Neural cell (in vitro differentiated cells): ENCODE data around the gene TRIM2. TPM values are rescaled to one million over a fixed set of nuclear protein-coding genes. Genes with fewer than 3 reads are reported as not detected.

Experiments used
- H2AFZ ChIP-seq: fragments of 200-600, 300-800 bp; sonication (generic), shearing (Covaris generic); 2 replicates; pipeline ENCODE4 v1.6.0; 2014; ENCODE audit warnings: low read depth, mild to moderate bottlenecking, antibody characterized with exemption, low read length, moderate library complexity
- H3F3A ChIP-seq: fragments of 200-600 bp; shearing (Covaris generic); 2 replicates; pipeline ENCODE4 v1.6.1; 2016; ENCODE audit warnings: mild to moderate bottlenecking, moderate library complexity, mixed read lengths, antibody characterized with exemption, low read length; ENCODE audit not compliant: insufficient read depth, poor library complexity, severe bottlenecking
- H3K27ac ChIP-seq: fragments of 200-600, 300-800 bp; sonication (generic), shearing (Covaris generic); 2 replicates; pipeline ENCODE4 v1.5.1; 2014; ENCODE audit warnings: mild to moderate bottlenecking, low read length, moderate library complexity
- H3K27me3 ChIP-seq: fragments of 300-800, 200-600 bp; sonication (generic), shearing (Covaris generic); 2 replicates; pipeline ENCODE4 v1.6.0; 2014; ENCODE audit warnings: mild to moderate bottlenecking, low read depth, low read length, moderate library complexity; ENCODE audit not compliant: insufficient read depth
- H3K36me3 ChIP-seq: fragments of 300-800, 200-600 bp; sonication (generic), shearing (Covaris generic); 2 replicates; pipeline ENCODE4 v1.5.1; 2014; ENCODE audit warnings: mild to moderate bottlenecking, antibody characterized with exemption, low read length, moderate library complexity; ENCODE audit not compliant: insufficient read depth
- H3K4me2 ChIP-seq: fragments of 300-800, 200-600 bp; sonication (generic), shearing (Covaris generic); 2 replicates; pipeline ENCODE4 v1.6.0; 2014; ENCODE audit warnings: mild to moderate bottlenecking, low read length
- H3K4me3 ChIP-seq: fragments of 300-800, 200-600 bp; sonication (generic), shearing (Covaris generic); 2 replicates; pipeline ENCODE4 v1.5.1; 2014; ENCODE audit warnings: mild to moderate bottlenecking, low read length, moderate library complexity
- H3K79me2 ChIP-seq: fragments of 200-600 bp; shearing (Covaris generic); replicated peaks from 2 replicates; pipeline ENCODE4 v1.6.0; 2014; ENCODE audit warnings: mild to moderate bottlenecking, low read length, moderate library complexity; ENCODE audit not compliant: insufficient read depth
- H3K9ac ChIP-seq: fragments of 300-800, 200-600 bp; sonication (generic), shearing (Covaris generic); 2 replicates; pipeline ENCODE4 v1.6.1; 2016; ENCODE audit warnings: mild to moderate bottlenecking, low read length, mixed read lengths
- H3K9me2 ChIP-seq: fragments of 200-600 bp; shearing (Covaris generic); 2 replicates; pipeline ENCODE4 v1.6.1; 2016; ENCODE audit warnings: mild to moderate bottlenecking, low read length, mixed read lengths; ENCODE audit not compliant: insufficient read depth
- H3K9me3 ChIP-seq: fragments of 200-600, 300-800 bp; sonication (generic), shearing (Covaris generic); 2 replicates; pipeline ENCODE4 v1.6.1; 2016; ENCODE audit warnings: mild to moderate bottlenecking, mixed run types, low read length, moderate library complexity, mixed read lengths
- H4K20me1 ChIP-seq: fragments of 200-600 bp; shearing (Covaris generic); 2 replicates; pipeline ENCODE4 v1.6.1; 2016; ENCODE audit warnings: mild to moderate bottlenecking, mixed run types; ENCODE audit not compliant: insufficient read depth
- EP300 ChIP-seq: fragments of 450-650 bp; conservative IDR thresholded peaks from 2 replicates; pipeline ENCODE4 v1.6.1; 2014; ENCODE audit warnings: antibody characterized with exemption, mild to moderate bottlenecking, moderate library complexity; ENCODE audit not compliant: poor library complexity, severe bottlenecking
- EZH2 ChIP-seq: fragments of 200-600, 300-800 bp; shearing (Covaris generic), sonication (generic); IDR thresholded peaks from 2 replicates; pipeline ENCODE4 v1.6.1; 2014; ENCODE audit warnings: antibody characterized with exemption, low read length, borderline replicate concordance, mild to moderate bottlenecking; ENCODE audit not compliant: insufficient read depth, poor library complexity, severe bottlenecking
- MXI1 ChIP-seq: fragments of 450-650 bp; conservative IDR thresholded peaks from 2 replicates; pipeline ENCODE4 v1.6.1; 2014; ENCODE audit warnings: antibody characterized with exemption, mild to moderate bottlenecking; ENCODE audit not compliant: poor library complexity, severe bottlenecking
- POLR2AphosphoS5 ChIP-seq: IDR thresholded peaks from 2 replicates; pipeline ENCODE4 v1.6.1; 2012
- RAD21 ChIP-seq: fragments of 450-650 bp; conservative IDR thresholded peaks from 2 replicates; pipeline ENCODE4 v1.6.1; 2014; ENCODE audit warnings: antibody characterized with exemption, mild to moderate bottlenecking, moderate library complexity
- polyA plus RNA-seq: library from polyadenylated mRNA; depleted of rRNA; stranded (reverse); fragments of >200 nt; gene quantifications from 2 replicates; pipeline ENCODE4 v1.2.3, GENCODE V29; 2014
- TF ChIP-seq, protein P1 (sequence below): fragments of 450-650 bp; IDR thresholded peaks from 2 replicates; pipeline ENCODE4 v1.5.1; 2014; ENCODE audit warnings: antibody characterized with exemption, mild to moderate bottlenecking, moderate library complexity; ENCODE audit not compliant: poor library complexity, severe bottlenecking

Gene TRIM2
- polyA plus RNA-seq, 1 donor from 2014 or later: 261 TPM

DNA sequence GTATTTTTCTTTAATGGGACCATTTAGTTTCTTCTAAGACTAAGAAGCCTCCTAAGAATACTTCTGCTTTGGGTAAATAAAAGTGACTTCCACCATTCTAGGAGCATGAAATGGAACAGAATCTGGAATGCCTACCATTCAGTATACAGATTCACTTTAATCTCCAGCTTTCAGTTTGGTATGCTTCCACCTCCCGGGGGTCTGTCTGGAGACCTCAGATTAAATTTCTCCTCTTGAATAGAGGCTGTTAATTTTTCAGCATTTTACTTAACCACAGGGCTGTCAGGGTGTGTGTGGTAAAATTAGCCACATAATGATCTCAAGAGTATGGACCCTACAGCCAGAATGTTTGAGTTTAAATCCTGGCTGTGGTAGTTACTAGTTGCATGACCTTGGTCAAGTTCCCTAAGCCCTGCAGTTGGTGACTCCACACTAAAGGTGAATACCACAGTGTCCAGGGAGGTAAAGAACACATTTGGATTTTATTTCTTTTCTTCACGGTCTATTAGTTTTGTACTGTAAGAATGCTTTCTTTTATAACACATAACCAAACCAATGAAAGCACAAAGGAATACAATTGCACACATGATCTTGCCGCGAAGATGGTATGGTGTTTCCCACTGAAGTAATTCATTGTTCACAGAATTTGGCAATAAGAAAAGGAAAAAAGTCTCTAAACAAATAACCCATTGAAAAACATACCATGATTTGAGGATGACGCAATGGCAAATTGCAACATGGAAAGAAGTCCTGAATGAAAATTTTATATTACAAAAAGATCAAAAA, 37.3 kb upstream of the TRIM2 start:
- Histone ChIP-seq H3K36me3 (no peaks in the 10 kb centered on the region), H3K4me3 (no peak overlapping the region), H3K9me2 (no peaks in the 10 kb centered on the region), H3K27ac (no peak overlapping the region), H4K20me1 (no peaks in the 10 kb centered on the region), H3K79me2 (peaks cover 93% of the 10 kb centered on the region), H3K4me2 (no peak overlapping the region), H3F3A (no peaks in the 10 kb centered on the region), H3K9ac (no peak overlapping the region), H3K9me3 (no peaks in the 10 kb centered on the region), H2AFZ (no peak overlapping the region), H3K27me3 (no peaks in the 10 kb centered on the region)
- no peak for TF ChIP-seq EZH2

DNA sequence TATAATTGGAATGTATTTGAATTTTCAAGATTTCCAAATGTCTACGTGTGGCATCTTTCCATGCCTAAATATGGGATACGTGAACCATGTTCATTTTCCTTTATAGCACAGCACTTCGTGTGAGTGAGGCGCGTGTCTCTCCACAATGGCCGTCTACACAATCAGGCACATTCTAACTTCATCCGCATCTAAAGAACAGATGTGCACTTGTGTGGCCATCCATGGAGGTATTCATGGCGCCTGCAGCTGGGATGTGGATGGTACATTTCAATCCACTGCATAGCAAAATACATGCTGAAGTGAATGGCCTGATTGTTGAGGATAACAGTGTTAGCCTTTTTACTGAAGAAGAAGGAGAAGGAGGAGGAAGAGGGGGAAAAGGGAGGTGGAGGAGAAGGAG, 34.5 kb upstream of the TRIM2 start:
- no peak overlapping the region for H3K27ac ChIP-seq
- no peak overlapping the region for H3K4me3 ChIP-seq

DNA sequence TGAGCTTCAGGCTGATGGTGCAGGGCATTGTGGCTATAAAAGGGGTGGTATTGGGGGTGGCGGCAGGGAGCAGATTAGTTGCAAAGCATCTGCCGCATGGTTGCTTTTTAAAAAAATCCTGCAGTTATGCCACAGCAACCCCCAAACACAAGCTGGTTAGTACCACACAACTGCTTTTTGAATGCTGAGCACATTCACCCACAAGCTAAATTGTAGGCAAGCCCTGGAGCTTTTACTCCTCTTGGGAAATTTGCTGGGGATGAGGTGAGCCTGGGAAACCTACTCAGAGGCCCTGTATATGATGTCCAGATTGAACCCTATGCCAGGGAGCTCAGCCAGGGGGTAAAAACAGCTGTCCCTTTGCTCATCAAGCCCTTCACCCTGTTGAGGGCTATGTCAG, 33.8 kb upstream of the TRIM2 start:
- Histone ChIP-seq H4K20me1 (no peaks in the 10 kb centered on the region), H3K36me3 (no peaks in the 10 kb centered on the region), H3K79me2 (peaks cover 71% of the 10 kb centered on the region), H3K4me2 (no peak overlapping the region), H3K9ac (no peak overlapping the region), H3K9me3 (no peaks in the 10 kb centered on the region), H3K9me2 (no peaks in the 10 kb centered on the region), H3K27ac (no peak overlapping the region), H2AFZ (no peak overlapping the region), H3K27me3 (no peaks in the 10 kb centered on the region), H3F3A (no peaks in the 10 kb centered on the region), H3K4me3 (no peak overlapping the region)
- TF ChIP-seq, protein P1, sequence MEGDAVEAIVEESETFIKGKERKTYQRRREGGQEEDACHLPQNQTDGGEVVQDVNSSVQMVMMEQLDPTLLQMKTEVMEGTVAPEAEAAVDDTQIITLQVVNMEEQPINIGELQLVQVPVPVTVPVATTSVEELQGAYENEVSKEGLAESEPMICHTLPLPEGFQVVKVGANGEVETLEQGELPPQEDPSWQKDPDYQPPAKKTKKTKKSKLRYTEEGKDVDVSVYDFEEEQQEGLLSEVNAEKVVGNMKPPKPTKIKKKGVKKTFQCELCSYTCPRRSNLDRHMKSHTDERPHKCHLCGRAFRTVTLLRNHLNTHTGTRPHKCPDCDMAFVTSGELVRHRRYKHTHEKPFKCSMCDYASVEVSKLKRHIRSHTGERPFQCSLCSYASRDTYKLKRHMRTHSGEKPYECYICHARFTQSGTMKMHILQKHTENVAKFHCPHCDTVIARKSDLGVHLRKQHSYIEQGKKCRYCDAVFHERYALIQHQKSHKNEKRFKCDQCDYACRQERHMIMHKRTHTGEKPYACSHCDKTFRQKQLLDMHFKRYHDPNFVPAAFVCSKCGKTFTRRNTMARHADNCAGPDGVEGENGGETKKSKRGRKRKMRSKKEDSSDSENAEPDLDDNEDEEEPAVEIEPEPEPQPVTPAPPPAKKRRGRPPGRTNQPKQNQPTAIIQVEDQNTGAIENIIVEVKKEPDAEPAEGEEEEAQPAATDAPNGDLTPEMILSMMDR: no peak
- TF ChIP-seq RAD21 (no peak), EZH2 (no peak), POLR2AphosphoS5 (no peak), EP300 (no peak)

More for the DNA sequence above, 34.5 kb upstream of the TRIM2 start:
- H3K9ac ChIP-seq: no peak overlapping the region
- H3F3A ChIP-seq: no peaks in the 10 kb centered on the region
- TF ChIP-seq MXI1: no peak
- no peaks in the 10 kb centered on the region for H3K27me3 ChIP-seq
- H4K20me1 ChIP-seq: no peaks in the 10 kb centered on the region
- no peak overlapping the region for H3K4me2 ChIP-seq
- no peaks in the 10 kb centered on the region for H3K36me3 ChIP-seq
- H3K9me3 ChIP-seq: no peaks in the 10 kb centered on the region
- no peak overlapping the region for H2AFZ ChIP-seq
- H3K79me2 ChIP-seq: peaks cover 75% of the 10 kb centered on the region
- H3K9me2 ChIP-seq: no peaks in the 10 kb centered on the region
